GM12873 (cell line): ENCODE data around the gene CDK11B.
"Not testable (repeated sequence)": the region's sequence is repeated elsewhere in the genome, so short reads cannot be mapped to it uniquely, and the experiment has no call there.

Experiments
- CTCF ChIP-seq: IDR thresholded peaks from 2 replicates; pipeline ENCODE4 v1.5.1; 2012; ENCODE audit warnings: low read depth, mild to moderate bottlenecking, moderate library complexity, low read length, control low read depth; ENCODE audit not compliant: insufficient read depth; ENCODE audit errors: missing control alignments

The CDK11B gene

GRCh38 chr1:1658583-1659549 is at the start of gene CDK11B:
CDK11B (minus strand) TSS chr1:1659004; CDS start chr1:1657485, 1,519 bp downstream.
- TF ChIP-seq CTCF: not testable (repeated sequence)

GRCh38 chr1:1703796-1704195 is 45.0 kb upstream of the CDK11B start:
- TF ChIP-seq CTCF: no peak

- not testable (repeated sequence) for TF ChIP-seq CTCF
These were observed 34.2 kb upstream of the CDK11B start, which contains the start of gene SLC35E2B for GRCh38 chr1:1692714-1693647. SLC35E2B (minus strand) TSS chr1:1692795; CDS start chr1:1676699, 16,096 bp downstream.

GRCh38 chr1:1687846-1688245 is 29.0 kb upstream of the CDK11B start:
- no peak for TF ChIP-seq CTCF

- no peak for TF ChIP-seq CTCF
These were observed 25.4 kb upstream of the CDK11B start for GRCh38 chr1:1684031-1684681.

- TF ChIP-seq CTCF: no peak
These were observed 24.5 kb upstream of the CDK11B start for GRCh38 chr1:1683104-1683905.
